ENCODE results near the gene NR6A1. TPM values are rescaled to one million over a fixed set of nuclear protein-coding genes. Genes with fewer than 3 reads are reported as not detected.
"Not testable (repeated sequence)": the region's sequence is repeated elsewhere in the genome, so short reads cannot be mapped to it uniquely, and the experiment has no call there.

The NR6A1 gene
- total RNA-seq, 6 donors from 2014 or later = 4.2 to 34.6 (median 8.2) TPM

GRCh38 chr9:124742940-124743339, 28.2 kb downstream of the NR6A1 start:
- Histone ChIP-seq H3K4me3 (no peak overlapping the region), H3K36me3 (no peaks in the 10 kb centered on the region), H3K27ac (no peak overlapping the region), H3K4me1 (no peaks in the 10 kb centered on the region), H3K9me3 (no peaks in the 10 kb centered on the region), H3K27me3 (no peaks in the 10 kb centered on the region)
- no peak for ATAC-seq (ENCODE audit: low FRiP score in 2 of 2)
- no peak for TF ChIP-seq CTCF (IDR thresholded peaks at IDR 0.05)
- no peak for TF ChIP-seq EP300 (IDR thresholded peaks at IDR 0.05)
- TF ChIP-seq POLR2A (IDR thresholded peaks at IDR 0.05) = no peak
- TF ChIP-seq POLR2AphosphoS5 (IDR thresholded peaks at IDR 0.05) = no peak
- DNase-seq = no peak

GRCh38 chr9:124741662-124742061, 29.4 kb downstream of the NR6A1 start:
- no peaks in the 10 kb centered on the region for H3K36me3 ChIP-seq
- WGBS, 2 donors = 59 to 72% methylated on average over 4 of the region's 4 CpGs
- H3K27me3 ChIP-seq = no peaks in the 10 kb centered on the region
- no peak for DNase-seq
- H3K4me3 ChIP-seq = no peak overlapping the region
- no peaks in the 10 kb centered on the region for H3K9me3 ChIP-seq
- ATAC-seq (ENCODE audit: low FRiP score in 2 of 2) = no peak
- no peak overlapping the region for H3K27ac ChIP-seq
- no peaks in the 10 kb centered on the region for H3K4me1 ChIP-seq
- TF ChIP-seq POLR2A (IDR thresholded peaks at IDR 0.05) (no peak), POLR2AphosphoS5 (IDR thresholded peaks at IDR 0.05) (no peak), EP300 (IDR thresholded peaks at IDR 0.05) (no peak), CTCF (IDR thresholded peaks at IDR 0.05) (no peak)

- H3K27me3 ChIP-seq = no peaks in the 10 kb centered on the region
- H3K36me3 ChIP-seq = no peaks in the 10 kb centered on the region
- 92 to 94% methylated on average over 4 of the region's 4 CpGs for WGBS, 2 donors
- no peaks in the 10 kb centered on the region for H3K4me1 ChIP-seq
- H3K4me3 ChIP-seq = no peak overlapping the region
- ATAC-seq (ENCODE audit: low FRiP score in 2 of 2) (no peak), DNase-seq (no peak)
- no peak for TF ChIP-seq POLR2A (IDR thresholded peaks at IDR 0.05)
- no peak for TF ChIP-seq CTCF (IDR thresholded peaks at IDR 0.05)
- TF ChIP-seq POLR2AphosphoS5 (IDR thresholded peaks at IDR 0.05) = no peak
- TF ChIP-seq EP300 (IDR thresholded peaks at IDR 0.05) = no peak
- H3K9me3 ChIP-seq = no peaks in the 10 kb centered on the region
- H3K27ac ChIP-seq = no peak overlapping the region
Measured at GRCh38 chr9:124741149-124741548, 30.0 kb downstream of the NR6A1 start.

- no peak for ATAC-seq (ENCODE audit: low FRiP score in 2 of 2)
- WGBS, 2 donors = 88 to 92% methylated on average over 2 of the region's 2 CpGs
- H3K36me3 ChIP-seq = no peaks in the 10 kb centered on the region
- TF ChIP-seq CTCF (IDR thresholded peaks at IDR 0.05) (no peak), EP300 (IDR thresholded peaks at IDR 0.05) (no peak), POLR2AphosphoS5 (IDR thresholded peaks at IDR 0.05) (no peak), POLR2A (IDR thresholded peaks at IDR 0.05) (no peak)
- no peak for DNase-seq
- no peak overlapping the region for H3K27ac ChIP-seq
- no peaks in the 10 kb centered on the region for H3K27me3 ChIP-seq
- no peaks in the 10 kb centered on the region for H3K9me3 ChIP-seq
- no peak overlapping the region for H3K4me3 ChIP-seq
- peaks cover 0 to 6% (median 0%) of the 10 kb centered on the region in 4 donors for H3K4me1 ChIP-seq
Measured at GRCh38 chr9:124739360-124739759, 31.8 kb downstream of the NR6A1 start.

- ATAC-seq (ENCODE audit: low FRiP score in 2 of 2); H3K9me3 ChIP-seq; H3K36me3 ChIP-seq; DNase-seq; H3K27me3 ChIP-seq; H3K4me1 ChIP-seq; H3K4me3 ChIP-seq; H3K27ac ChIP-seq: not testable (repeated sequence)
- 93 to 98% methylated on average over 7 of the region's 7 CpGs for WGBS, 2 donors
Measured at GRCh38 chr9:124738075-124738474, 33.0 kb downstream of the NR6A1 start.
